HEK293 (cell line): ENCODE results near the gene CABP4.

Experiments used
- ZFP3 ChIP-seq: fragments of 450-650 bp; formaldehyde crosslinking; IDR thresholded peaks from 2 replicates; pipeline ENCODE4 v1.5.1; 2016; ENCODE audit warnings: low read depth, missing biosample characterization, missing genetic modification characterization
- ZNF639 ChIP-seq: fragments of 450-650 bp; formaldehyde crosslinking; IDR thresholded peaks from 2 replicates; pipeline ENCODE4 v1.5.1; 2016; ENCODE audit warnings: missing biosample characterization, missing genetic modification characterization
- ZNF654 ChIP-seq: fragments of 450-650 bp; formaldehyde crosslinking; IDR thresholded peaks from 2 replicates; pipeline ENCODE4 v1.5.1; 2016; ENCODE audit warnings: low read depth, missing biosample characterization, missing genetic modification characterization

- no peak for TF ChIP-seq ZFP3
- TF ChIP-seq ZNF639 (tag by site-specific recombination), result no peak
- no peak for TF ChIP-seq ZNF654 (tag by site-specific recombination)
Measured at GRCh38 chr11:67445515-67445914, 9.6 kb upstream of the CABP4 start.
